GM18502 (cell line): ENCODE measurements around the gene GPATCH4.

Source experiments
- ATAC-seq: cut with Tn5 transposase; IDR thresholded peaks from one replicate; pipeline ENCODE4 v1.9.1; 2021; ENCODE audit warnings: mild to moderate bottlenecking; ENCODE audit not compliant: unreplicated experiment, poor library complexity

Gene GPATCH4

GRCh38 chr1:156552518-156552917 lies 48.8 kb downstream of the GPATCH4 start:
- ATAC-seq: no peak

- ATAC-seq: no peak
Observed at GRCh38 chr1:156551869-156552268, 49.4 kb downstream of the GPATCH4 start.

- no peak for ATAC-seq
Observed at GRCh38 chr1:156551066-156551643, 50.1 kb downstream of the GPATCH4 start.

GRCh38 chr1:156550346-156550745 lies 50.9 kb downstream of the GPATCH4 start:
- no peak for ATAC-seq

- no peak for ATAC-seq
Observed at GRCh38 chr1:156549831-156550230, 51.4 kb downstream of the GPATCH4 start.

GRCh38 chr1:156549390-156549789 lies 51.9 kb downstream of the GPATCH4 start:
- ATAC-seq: no peak

DNA sequence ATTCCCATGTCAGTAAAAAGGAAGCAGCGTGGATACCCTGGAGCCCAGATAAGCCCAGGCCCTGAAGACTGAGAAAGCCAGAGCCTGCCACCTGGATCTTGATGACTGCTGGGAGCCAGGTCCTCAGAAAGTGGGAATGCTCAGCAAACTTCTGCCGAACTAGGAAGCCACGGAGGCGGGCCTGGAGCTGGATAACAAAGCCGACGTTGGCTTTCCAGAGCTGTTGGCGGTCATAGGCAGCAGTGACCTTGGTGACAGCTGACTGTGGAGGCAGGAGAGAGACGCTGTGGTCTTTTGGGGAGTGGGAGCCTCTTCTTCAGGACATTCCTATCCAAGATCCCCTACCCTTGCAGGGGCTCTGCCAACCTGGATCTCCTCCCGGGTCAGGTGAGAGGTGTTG lies 53.3 kb downstream of the GPATCH4 start:
- no peak for ATAC-seq

DNA sequence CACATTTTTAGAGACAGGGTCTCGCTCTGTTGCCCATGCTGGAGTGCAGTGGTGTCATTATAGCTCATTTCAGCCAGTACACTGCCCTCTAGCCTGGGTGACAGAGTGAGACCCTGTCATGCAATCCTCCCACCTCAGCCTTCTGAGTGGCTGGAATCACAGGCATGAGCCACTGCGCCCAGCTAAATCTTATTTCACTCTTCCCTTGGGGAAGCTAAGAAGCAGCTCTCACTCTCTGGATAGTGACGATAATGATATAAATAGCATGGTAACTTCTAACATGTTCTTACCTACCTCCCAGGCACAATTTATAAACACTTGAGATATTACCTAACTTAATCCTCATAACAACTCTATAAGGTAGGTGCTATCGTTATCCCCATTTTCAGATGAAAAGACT lies 53.8 kb downstream of the GPATCH4 start:
- ATAC-seq: no peak

DNA sequence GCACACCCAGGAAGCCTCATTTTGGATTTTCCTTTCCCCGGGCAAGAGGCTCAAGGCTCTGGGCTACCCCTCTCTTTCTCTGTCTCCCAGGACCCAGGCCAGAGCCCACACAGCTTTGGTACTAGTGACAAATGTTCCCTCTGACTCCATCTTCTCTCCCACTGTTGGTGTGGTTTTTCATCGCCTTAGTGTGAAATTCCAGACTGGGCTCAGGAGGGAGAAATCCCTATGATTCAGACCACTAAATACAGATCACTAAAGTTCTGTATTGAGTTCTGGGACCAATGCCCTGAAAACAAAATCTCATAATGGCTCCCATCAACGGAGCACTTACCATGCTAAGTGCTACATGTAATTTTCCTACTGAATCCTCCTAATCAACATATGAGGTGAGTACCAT lies 55.0 kb downstream of the GPATCH4 start:
- ATAC-seq: no peak

GRCh38 chr1:156544592-156545102 lies 56.6 kb downstream of the GPATCH4 start:
- ATAC-seq: no peak
